ENCODE data around the gene EGF.
"Not testable (repeated sequence)": the region's sequence is repeated elsewhere in the genome, so short reads cannot be mapped to it uniquely, and the experiment has no call there.

Gene EGF

DNA sequence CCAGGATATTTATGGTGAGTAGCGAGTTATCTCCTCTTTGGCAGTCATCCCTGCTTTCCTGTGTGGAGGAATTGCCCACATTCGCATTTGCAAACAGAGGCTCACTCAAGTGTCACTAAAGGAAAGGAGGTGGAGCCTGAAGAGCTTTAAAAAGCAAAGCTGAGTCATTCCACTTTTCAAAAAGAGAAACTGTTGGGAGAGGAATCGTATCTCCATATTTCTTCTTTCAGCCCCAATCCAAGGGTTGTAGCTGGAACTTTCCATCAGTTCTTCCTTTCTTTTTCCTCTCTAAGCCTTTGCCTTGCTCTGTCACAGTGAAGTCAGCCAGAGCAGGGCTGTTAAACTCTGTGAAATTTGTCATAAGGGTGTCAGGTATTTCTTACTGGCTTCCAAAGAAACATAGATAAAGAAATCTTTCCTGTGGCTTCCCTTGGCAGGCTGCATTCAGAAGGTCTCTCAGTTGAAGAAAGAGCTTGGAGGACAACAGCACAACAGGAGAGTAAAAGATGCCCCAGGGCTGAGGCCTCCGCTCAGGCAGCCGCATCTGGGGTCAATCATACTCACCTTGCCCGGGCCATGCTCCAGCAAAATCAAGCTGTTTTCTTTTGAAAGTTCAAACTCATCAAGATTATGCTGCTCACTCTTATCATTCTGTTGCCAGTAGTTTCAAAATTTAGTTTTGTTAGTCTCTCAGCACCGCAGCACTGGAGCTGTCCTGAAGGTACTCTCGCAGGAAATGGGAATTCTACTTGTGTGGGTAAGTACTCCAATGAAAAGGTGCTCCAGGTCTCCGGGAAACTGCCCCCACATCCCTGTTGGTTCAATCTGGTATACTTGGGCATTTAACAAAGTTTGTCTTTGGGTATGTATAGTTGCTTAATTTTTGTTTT lies at the start of gene EGF:
Gene EGF (plus strand): TSS at position 178 of the 890 bp plus-strand sequence. CDS start 453 bp downstream, at position 631.
- intact Hi-C loops (cut with DNase I), result no loop called here
- DNase-seq, result no peak

DNA sequence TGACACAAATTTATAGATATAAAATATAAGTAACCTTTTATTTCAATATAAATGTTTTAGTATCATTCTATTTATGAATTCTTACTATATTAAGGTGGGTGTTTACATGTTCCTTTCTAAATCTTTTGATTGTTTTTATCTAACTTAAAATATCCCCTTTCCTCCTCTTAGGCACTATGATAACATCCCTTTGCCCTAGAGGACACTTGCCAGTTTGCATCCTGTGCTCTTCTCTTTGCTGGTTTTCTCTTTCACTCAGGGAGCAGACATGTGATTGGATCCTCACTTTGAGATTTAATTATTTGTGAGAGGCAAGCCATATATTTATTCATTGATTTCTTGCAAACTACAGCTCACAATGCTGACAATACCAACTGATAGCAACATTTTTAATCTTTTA lies 48.5 kb upstream of the EGF start:
- DNase-seq, result no peak
- intact Hi-C loops (cut with DNase I), result no loop called here

DNA sequence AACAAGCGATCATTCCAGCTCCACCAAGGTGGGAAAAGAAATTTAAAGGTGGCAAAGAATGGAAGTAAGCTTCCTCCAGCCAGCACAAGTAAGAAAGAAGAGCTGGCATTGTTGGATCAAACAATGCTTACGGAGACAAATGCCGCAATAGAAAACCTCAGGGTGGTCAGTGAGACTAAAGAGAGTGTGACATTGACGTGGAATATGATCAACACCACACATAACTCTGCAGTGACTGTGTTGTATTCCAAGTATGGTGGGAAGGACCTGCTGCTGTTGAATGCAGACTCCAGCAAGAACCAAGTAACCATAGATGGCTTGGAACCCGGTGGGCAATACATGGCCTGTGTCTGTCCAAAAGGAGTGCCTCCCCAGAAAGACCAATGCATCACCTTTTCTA lies 42.6 kb upstream of the EGF start:
- DNase-seq, result no peak
- intact Hi-C loops (cut with DNase I), result no loop called here

DNA sequence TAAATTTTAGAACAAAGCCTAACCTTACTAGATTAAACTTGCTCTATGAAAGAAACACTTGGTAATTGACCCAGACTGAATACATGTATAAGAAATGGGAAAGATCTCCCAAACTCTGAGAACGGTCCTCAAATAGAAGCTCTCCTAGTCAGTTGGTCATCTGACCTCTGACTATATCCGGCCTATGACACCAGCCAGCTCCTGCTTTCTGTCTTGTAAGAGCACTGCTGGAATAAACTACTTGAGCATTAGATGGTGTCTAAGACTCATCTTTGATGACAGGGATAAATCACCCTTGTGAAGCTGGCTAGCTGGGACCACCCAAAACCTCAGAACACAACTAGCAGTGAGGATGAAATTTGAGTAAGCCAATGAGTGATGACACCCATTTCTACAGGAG lies 40.6 kb upstream of the EGF start:
- intact Hi-C loops (cut with DNase I), result no loop called here
- DNase-seq, result peak in 1 of 10 donors; percentile 25

DNA sequence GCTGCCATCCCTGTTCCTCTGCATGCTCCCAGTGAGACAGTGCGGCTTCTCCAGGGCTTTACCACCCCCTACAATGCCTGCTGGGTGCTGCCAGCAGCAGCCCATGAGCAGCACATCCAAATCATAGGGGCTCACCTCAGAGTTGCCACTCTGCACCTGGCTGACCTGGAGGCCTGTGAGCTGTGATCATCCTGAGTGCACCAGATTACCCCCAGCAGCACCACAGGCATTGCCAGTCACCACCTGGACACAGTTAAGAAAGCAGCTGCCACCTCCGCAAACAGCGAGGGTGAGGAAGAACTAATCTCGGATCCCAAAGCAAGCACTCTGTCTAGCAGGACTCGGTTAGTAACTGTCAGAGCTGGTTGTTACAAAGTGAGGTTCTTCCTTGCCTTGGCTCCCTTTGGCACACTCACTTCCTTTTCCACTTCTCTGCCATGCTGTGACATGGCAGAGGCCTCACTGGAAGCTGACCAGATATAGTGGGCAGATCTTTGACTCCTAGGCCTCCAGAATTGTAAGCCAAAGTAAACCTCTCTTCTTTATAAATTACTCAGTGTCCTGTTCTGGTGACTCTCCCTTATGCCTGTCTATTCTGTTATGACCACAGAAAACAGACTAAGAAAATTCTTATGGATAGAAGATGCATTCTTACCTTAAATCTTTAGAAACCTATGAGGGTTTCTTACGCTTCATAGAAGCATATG lies 39.6 kb upstream of the EGF start:
- intact Hi-C loops (cut with DNase I), result no loop called here
- peak in 1 of 10 donors; percentile 62 for DNase-seq

DNA sequence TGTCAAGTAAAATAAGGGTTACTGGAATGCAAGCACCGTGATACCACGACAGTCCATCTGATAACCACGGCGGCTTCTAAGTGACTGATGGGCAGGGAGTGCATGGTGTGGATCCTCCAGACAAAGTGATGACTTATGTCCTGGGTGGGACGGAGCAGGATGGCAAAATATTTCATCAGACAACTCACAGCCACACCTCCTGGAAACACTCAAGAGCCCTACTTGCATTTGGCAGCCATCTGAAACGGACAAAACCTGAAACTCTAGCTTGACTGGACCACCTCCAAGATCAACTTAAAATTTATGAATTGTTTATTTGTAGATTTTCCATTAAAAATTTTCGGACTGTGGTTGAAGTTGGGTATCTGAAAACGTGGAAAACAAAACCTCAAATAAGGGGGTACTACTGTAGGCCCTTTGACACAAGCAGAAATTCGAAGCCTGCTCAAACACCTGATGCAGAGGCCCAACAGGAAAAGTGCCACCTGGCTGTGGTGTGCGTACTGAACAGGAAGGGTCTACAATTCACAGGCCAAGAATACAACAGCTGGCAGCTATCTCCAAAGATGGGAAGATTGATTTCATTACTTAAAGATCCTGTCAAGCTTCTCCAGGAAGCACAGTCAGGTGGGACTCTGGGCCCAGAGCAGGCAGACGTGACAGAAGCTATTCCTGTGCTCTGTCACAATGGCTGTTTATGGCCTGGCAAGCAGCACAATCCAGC lies 38.7 kb upstream of the EGF start:
- DNase-seq, result peak in 1 of 10 donors; percentile 43
- intact Hi-C loops (cut with DNase I), result no loop called here

DNA sequence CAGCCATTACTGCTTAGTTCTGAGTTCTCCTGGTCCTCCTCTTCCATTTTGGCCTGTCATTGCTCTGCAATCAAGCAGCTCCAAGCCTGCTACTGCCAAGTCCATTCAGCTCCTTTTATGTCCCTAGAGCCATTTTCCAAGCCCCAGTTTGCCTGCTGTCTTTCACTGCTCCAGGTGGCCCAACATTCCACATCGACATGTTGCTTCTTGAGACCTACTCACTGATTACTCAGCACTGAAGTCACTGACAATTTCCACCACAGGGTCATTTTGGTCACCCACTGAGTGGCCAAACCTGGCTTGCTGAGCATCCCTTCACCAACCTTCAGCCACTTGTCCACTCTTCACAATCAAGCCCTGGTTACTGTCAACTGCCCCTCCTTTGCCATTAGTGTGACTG lies 37.6 kb upstream of the EGF start:
- intact Hi-C loops (cut with DNase I), result no loop called here
- DNase-seq, result peak in 1 of 10 donors; percentile 15

DNA sequence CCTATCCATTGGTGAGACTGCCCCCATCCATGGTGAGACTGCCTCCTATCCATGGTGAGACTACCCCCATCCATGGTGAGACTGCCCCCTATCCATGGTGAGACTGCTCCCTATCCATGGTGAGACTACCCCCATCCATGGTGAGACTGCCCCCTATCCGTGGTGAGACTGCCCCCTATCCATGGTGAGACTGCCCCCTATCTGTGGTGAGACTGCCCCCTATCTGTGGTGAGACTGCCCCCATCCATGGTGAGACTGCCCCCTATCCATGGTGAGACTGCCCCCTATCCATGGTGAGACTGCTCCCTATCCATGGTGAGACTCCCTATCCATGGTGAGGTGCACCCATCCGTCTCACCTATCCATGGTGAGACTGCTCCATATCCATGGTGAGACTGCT lies 37.1 kb upstream of the EGF start:
- DNase-seq; intact Hi-C loops (cut with DNase I): not testable (repeated sequence)

DNA sequence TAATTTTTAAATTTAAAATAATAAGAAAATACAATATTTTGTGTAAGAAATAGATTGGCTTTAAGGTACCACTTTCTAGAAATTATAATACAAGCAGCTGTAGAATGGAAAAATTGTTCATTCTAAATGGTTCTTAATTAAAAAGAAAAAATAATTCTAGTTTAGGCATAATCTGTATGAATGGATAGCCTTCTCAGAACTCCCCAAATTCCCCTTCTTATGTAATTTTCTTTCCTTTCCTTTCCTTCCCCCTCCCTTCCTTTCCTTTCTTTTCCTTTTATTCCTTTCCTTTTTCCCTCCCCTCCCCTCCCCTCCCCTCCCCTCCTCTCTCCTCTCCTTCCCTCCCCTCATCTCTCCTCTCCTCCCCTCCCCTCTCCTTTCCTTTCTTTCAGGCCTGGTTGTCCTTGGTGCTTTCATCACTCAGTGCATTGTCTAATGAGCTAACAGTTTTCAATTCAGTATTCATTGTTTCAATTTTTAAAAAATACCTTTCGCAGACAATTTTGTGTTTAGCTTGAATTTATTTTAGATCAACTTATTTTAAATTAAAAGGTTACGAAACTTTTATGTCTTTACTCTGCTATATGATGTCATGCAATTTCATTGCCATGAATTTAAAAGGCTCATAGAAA lies 35.9 kb upstream of the EGF start:
- intact Hi-C loops (cut with DNase I), result no loop called here
- DNase-seq, result no peak

DNA sequence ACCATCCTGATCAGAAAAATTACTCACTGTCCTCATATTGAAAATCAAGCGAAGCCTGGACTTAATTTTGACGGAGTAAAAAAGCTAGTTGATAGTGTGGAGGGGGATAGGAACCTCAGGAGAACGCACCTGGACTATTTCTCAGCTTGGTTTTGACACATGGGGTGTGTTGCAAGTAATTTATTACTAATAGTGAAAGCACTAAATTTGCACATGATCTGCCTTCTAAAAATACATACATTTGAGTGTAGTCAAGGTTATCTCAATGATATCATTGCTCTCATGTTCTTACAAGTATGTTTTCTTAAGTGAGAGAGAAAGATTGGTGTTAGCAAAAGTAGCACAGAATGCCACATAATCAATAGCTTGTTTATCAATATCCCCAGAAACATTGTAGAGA lies 35.3 kb upstream of the EGF start:
- no peak for DNase-seq
- intact Hi-C loops (cut with DNase I), result no loop called here

DNA sequence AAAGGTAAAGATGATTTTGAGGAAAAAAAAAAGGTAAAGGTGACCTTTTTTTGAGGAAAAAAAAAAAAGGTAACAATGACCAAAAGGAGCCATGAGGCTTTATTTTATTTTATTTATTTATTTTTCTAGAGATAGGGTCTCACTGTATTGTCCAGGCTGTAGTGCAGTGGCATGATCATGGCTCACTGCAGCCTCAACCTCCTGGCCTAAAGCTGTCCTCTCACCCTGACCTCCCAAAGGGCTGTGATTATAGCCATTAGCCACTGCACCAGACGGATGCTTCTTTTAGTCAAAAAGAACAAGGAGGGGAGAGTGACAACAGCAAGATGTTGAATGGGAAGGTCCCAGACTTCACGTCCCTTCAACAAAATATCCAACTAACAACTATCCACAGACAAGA lies 34.3 kb upstream of the EGF start:
- intact Hi-C loops (cut with DNase I), result no loop called here
- DNase-seq, result no peak

DNA sequence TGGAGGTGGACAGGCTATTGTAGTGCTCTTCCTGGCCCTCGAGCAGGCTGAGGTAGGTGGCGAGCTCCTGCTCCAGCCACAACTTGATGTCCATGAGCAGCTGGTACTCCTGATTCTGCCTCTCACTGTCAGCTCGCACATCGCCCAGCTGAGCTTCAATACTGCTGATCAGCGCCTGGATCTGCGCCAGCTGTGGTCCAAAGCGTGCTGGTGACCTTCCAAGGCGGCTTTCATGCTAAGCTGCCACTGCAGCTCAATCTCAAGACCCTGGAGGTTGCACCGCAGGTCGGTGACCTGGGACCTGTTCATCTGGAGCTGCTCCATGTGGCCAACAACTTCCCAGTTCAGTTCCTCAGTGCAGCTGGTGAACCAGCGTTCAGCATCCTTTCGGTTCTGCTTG lies 33.6 kb upstream of the EGF start:
- DNase-seq, result peak in 2 of 10 donors; percentile 8 to 82
- intact Hi-C loops (cut with DNase I), result no loop called here

DNA sequence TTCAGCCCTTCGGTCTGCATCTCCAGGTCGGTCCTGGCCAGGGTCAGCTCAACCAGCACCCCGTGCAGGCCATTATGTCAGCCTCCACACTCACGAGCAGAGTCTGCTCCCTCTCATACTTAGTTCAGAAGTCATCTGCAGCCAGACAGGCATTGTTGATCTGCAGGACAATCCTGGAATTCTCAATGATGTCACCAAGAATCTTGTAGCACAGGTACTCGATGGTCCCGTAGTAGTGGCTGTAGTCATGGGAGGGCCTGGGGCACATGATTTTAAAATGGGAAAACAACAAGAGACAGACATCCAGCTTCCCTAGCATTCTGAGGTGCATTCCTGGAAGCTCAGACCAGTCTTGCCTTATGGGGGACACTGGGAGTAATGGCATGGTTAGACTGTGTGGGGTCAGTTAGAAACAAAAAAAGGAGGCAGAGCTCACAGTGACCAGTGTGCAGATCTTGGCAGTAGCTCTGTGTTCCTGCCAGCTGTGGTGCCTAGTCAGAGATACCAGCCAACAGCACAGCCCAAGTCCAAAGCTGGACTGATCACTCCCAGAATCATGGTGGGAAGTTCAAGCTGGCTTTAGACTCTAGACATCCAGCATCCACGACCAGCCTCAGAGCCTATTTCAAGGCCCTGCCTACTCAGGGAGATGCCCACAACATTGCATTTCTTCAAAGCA lies 32.9 kb upstream of the EGF start:
- DNase-seq, result peak in 1 of 10 donors; percentile 19
- intact Hi-C loops (cut with DNase I), result no loop called here

DNA sequence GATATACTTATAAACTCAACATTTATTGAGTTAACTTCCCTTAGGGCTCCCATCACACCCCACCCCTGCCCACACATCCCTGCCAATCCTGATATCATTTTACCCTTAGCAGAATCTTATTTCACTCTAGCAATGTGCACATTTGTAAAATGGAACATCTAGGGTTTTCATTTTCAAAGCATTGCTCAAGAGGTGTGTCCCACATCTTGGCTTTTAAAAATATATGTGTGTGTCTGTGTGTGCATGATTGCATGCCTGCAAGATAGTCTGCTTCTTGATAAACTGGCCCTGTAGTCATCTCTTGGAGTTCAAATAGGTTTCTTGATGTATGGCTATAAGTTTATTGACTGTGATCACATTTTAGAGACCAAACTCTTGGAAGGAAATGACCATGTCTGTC lies 26.4 kb upstream of the EGF start:
- no peak for DNase-seq
- intact Hi-C loops (cut with DNase I), result no loop called here

DNA sequence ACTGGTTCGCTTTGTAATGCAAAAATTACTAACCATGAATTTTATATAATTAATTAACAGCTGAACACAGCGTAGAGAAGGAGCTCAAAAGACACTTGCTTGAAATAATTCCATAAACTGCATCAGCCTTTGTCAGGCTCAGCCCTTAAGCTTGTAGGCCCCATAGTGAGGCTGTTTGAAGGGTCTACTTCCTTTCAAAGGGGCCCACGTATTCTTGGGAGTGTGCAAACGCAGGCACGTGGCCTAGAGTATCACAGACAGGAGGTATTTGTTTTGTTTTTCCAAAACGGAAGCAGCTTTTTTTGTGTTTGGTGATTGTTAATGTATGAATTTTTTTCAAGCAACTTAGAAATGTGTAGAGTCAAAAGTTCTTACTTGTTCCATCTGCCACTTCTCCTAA lies 25.6 kb upstream of the EGF start:
- DNase-seq, result no peak
- intact Hi-C loops (cut with DNase I), result no loop called here

DNA sequence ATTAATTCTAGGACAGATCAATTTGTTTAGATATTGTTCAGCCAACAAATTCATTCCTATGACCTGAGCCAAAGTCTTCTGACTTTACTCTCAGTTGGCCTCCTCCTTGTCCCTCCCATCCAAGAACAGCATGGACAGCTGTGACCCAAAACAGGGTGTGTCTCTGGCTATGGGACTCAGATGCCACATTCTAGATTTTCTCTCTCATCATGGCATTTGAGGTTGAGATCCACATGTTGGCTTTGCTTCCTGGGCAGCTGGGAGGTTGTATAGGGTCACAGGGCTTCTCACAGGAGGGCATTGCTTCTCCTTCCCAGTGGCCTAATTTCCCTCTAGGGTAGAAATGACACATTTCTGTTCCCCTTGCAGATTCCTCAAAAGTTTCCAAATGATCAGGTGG lies 22.6 kb upstream of the EGF start:
- intact Hi-C loops (cut with DNase I), result no loop called here
- no peak for DNase-seq

DNA sequence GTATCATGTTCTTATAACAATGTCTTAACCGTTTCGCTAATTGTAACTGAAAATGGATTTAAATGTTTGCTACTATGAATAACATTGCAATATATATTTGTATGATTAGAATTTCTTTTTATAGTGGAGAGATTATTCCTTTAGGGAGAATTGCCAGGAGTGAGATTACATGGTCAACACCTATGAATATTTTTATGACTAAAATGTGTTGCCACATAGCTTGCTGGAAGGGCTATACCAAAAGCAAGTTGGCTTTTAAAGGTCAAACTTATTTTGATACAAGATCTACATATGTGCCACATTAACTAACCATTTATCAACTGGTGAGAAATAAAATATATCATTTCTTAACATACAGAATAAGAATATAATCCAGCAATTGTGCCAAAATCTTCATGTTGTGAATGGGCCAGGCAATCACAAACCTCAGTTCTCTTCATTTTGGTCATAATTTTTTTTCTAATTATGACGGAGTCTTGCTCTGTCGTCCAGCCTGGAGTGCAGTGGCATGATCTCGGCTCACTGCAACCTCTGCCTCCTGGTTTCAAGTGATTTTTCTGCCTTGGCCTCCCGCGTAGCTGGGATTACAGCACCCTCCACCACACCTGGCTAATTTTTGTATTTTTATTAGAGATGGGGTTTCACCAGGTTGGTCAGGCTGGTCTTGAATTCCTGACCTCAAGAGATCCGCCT lies 10.0 kb upstream of the EGF start:
- intact Hi-C loops (cut with DNase I), result no loop called here
- no peak for DNase-seq

DNA sequence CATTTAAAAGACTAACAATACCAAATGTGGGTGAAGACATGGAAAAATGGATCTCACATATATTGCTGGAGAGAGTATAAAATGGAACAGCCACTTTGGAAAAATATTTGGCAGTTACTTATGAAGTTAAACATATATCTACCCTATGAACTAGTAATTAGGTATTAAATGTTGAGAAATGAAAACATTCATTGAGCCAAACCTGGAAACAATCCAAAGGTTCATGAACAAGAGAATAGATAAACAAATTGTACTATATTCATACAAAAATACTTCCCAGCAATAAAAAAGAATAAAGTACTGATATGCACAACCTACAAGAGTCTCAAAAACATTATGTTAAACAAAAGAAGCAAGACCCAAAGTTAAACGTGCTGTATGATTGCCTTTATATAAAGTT lies 4.0 kb upstream of the EGF start:
- no peak for DNase-seq
- intact Hi-C loops (cut with DNase I), result no loop called here

DNA sequence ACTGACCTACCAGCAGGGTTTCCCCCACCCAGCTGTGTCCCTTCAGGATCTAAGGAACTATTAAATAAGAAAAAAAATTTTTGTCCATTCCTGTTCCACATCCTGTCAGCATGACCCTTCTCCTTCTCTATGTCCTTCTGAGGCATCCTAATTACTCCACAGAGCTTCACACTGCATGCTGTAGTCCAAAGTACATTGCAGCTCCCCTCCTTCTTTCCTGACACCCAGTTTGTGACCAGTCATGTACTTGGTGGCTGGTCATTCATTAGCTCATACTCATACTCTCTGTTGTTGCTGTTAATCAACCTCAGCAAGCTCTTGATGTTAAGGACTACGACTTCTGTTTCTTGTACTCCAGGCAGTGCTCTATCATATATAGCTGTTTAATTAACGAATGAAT lies 2.4 kb upstream of the EGF start:
- no peak for DNase-seq
- intact Hi-C loops (cut with DNase I), result no loop called here

All from posterior cingulate gyrus (tissue), 11 donors.